Kidney epithelial cell (primary cell): Measurements from ENCODE around the gene CRYZ. TPM values are rescaled to one million over a fixed set of nuclear protein-coding genes. Genes with fewer than 3 reads are reported as not detected.

Experiments
- DNase-seq: peaks from one replicate; pipeline ENCODE4 v3.0.0-alpha.2; 2010; ENCODE audit warnings: low read depth
- H3K27me3 ChIP-seq: 2 replicates; pipeline ENCODE4 v1.6.0; 2011; ENCODE audit warnings: low read length; ENCODE audit not compliant: control insufficient read depth, insufficient read depth
- H3K36me3 ChIP-seq: 2 replicates; pipeline ENCODE4 v1.5.1; 2011; ENCODE audit warnings: low read length; ENCODE audit not compliant: control insufficient read depth, insufficient read depth
- H3K4me3 ChIP-seq: 2 replicates; pipeline ENCODE4 v1.5.1; 2011; ENCODE audit warnings: low read depth, mild to moderate bottlenecking, control low read depth, low read length
- total RNA-seq: library from RNA; depleted of rRNA; stranded (reverse); fragments of >200 nt; gene quantifications from 2 replicates; pipeline ENCODE4 v1.2.3, GENCODE V29; 2015
- TF ChIP-seq, protein P1 (sequence below): IDR thresholded peaks from 2 replicates; pipeline ENCODE4 v1.5.1; 2011; ENCODE audit warnings: mild to moderate bottlenecking, moderate library complexity, low read length, control low read depth, inconsistent platforms; ENCODE audit not compliant: insufficient read depth, poor library complexity, severe bottlenecking

CRYZ gene
- total RNA-seq, 1 donor from 2014 or later = 38.4 TPM

DNA sequence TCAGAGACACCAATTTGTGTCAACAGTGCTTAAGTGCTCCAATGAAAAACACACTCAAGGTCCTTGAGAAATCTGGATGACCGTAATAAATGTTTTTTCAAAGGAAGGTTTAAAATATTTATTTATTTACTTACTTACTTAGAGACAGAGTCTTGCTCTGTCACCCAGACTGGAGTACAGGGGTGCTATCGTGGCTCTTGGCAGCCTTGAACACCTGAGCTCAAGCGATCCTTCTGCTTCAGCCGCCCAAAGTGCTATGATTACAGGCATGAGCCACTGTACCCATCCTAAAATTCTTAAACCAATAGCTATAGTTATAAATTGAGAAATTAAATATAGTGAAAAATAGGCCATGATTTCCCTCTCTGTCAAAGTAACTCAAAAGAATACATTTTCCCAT is 41.9 kb downstream of the CRYZ start:
- H3K36me3 ChIP-seq = no peaks in the 10 kb centered on the region
- no peak overlapping the region for H3K4me3 ChIP-seq
- no peaks in the 10 kb centered on the region for H3K27me3 ChIP-seq
- DNase-seq = no peak
- TF ChIP-seq, protein P1, sequence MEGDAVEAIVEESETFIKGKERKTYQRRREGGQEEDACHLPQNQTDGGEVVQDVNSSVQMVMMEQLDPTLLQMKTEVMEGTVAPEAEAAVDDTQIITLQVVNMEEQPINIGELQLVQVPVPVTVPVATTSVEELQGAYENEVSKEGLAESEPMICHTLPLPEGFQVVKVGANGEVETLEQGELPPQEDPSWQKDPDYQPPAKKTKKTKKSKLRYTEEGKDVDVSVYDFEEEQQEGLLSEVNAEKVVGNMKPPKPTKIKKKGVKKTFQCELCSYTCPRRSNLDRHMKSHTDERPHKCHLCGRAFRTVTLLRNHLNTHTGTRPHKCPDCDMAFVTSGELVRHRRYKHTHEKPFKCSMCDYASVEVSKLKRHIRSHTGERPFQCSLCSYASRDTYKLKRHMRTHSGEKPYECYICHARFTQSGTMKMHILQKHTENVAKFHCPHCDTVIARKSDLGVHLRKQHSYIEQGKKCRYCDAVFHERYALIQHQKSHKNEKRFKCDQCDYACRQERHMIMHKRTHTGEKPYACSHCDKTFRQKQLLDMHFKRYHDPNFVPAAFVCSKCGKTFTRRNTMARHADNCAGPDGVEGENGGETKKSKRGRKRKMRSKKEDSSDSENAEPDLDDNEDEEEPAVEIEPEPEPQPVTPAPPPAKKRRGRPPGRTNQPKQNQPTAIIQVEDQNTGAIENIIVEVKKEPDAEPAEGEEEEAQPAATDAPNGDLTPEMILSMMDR = no peak

DNA sequence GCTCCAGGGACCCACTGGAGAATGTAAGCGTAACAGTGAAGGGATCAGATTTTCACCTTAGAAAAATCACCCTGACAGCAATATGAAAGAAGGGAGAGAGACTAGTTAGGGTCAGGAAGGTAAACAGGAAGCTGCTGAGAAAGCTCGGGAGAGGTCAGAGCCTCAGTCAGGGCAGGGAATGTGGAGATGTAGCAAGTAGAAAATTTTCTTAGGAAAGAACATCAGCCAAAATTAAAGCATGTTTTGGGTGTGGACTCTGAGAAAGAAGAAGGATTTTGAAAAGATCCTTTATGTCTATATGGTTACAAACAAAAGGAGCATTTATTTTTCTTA is 42.5 kb downstream of the CRYZ start:
- no peak for DNase-seq
- TF ChIP-seq, protein P1 = no peak
- H3K36me3 ChIP-seq = no peaks in the 10 kb centered on the region
- no peak overlapping the region for H3K4me3 ChIP-seq
- H3K27me3 ChIP-seq = no peaks in the 10 kb centered on the region

DNA sequence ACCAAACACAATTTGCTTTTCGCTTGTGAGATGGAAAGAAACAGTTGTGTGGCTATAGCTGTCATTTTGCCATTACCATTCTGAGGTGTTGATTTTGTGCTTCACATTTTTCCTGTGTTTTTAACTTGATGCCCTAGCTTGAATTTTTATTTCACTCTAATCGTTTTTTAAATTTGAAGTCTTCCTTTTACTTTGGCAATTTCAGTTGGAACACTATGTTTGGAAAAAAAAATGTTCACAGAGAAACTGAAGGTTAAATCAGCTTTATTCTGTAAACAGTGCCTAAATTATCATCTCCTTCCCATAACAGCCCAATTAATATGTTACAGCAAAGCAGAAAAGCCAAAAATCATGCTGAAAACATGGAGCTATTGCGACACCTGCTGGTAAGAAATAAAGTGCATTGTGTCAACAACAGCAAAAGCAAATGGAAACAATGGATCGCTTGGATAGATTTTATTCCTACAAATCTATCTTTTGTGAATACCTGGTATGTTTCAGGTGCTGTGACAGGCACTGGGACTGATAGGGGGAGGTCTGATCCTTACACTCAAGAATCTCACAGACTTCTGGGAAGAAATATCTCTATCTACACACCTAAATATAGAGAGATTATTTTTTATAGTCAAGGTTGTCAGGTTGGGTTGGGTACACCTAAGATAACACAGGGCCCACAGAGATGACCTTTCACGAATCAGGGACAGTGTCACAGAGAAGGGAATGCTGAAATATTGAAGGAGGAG is 43.1 kb downstream of the CRYZ start:
- Histone ChIP-seq H3K27me3 (no peaks in the 10 kb centered on the region), H3K36me3 (no peaks in the 10 kb centered on the region), H3K4me3 (no peak overlapping the region)
- no peak for DNase-seq
- TF ChIP-seq, protein P1 = peak; percentile 75

DNA sequence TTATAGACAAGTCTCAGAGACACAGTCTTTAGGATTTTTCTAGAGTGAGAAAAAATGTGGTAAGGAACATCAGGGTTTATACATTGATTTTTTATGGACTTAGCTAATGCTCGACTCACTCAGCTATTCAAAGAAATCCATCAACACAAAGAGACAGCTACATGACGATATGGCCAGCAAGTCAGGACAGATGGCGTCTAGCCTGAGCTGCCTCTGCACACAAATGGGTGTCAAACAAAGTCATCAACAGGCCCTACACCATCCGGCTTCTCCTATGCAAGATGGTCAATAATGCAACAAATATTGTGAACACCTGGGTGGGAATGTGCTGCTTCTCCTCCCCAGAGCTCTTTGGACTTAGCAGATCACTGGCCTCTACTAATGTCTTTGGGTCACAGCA is 45.9 kb downstream of the CRYZ start:
- TF ChIP-seq, protein P1 = no peak
- Histone ChIP-seq H3K4me3 (no peak overlapping the region), H3K27me3 (no peaks in the 10 kb centered on the region), H3K36me3 (no peaks in the 10 kb centered on the region)
- no peak for DNase-seq

DNA sequence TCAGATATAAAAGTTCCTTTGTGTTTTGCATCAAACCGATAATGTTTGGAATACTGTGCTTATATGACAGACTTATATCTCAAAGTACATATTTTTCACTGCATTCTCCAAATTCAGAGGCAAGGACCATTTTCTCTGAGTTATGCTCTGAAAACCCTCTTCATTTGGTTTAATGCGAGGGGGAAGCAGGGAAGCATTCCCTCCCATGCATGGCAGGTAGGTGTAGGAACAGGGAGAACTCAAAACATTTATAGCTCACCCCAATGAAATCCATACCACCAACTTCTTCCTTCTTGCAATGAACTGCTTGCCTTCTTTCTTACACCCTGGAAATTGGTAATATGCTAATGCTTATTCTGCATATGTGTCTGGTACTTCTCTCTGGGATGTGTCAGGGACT is 48.5 kb downstream of the CRYZ start:
- TF ChIP-seq, protein P1 = no peak
- no peaks in the 10 kb centered on the region for H3K27me3 ChIP-seq
- no peak overlapping the region for H3K4me3 ChIP-seq
- DNase-seq = no peak
- no peaks in the 10 kb centered on the region for H3K36me3 ChIP-seq

DNA sequence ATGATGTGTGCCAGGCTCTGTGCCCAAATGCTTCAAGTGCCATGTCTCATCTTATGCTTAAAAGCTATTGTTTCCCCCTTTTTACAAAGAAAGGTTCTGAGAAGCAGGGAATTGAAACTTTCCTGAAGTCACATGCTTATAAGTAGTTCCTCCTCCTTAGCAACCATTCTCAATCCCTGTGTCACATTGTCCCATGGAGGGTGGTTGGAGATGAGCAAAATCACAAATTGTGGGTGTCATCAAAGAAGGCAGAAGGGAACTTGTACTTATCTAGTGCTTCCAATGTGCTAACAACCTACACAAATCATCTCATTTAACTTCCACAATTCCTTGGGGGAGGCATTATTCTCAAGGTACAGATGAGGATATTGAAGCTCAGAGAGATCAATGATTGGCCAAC is 49.2 kb downstream of the CRYZ start:
- H3K4me3 ChIP-seq = no peak overlapping the region
- TF ChIP-seq, protein P1 = no peak
- no peaks in the 10 kb centered on the region for H3K36me3 ChIP-seq
- H3K27me3 ChIP-seq = no peaks in the 10 kb centered on the region
- DNase-seq = no peak
